DOHH2 (cell line): ENCODE measurements around the gene CHKA.

Experiments used
- CTCF ChIP-seq: fragments of 200-600 bp; sonication (generic); IDR thresholded peaks from one replicate; pipeline ENCODE4 v1.5.1; 2014; ENCODE audit warnings: antibody characterized with exemption, mild to moderate bottlenecking, low read depth, low read length; ENCODE audit not compliant: poor library complexity, severe bottlenecking
- EZH2phosphoT487 ChIP-seq: fragments of 200-600 bp; sonication (generic); IDR thresholded peaks from 2 replicates; pipeline ENCODE4 v1.6.1; 2017; ENCODE audit warnings: borderline replicate concordance, mild to moderate bottlenecking, antibody characterized with exemption, low read length, moderate library complexity, mixed read lengths

GRCh38 chr11:68033708-68034045 is 87.5 kb downstream of the CHKA start:
- TF ChIP-seq CTCF: no peak
- no peak for TF ChIP-seq EZH2phosphoT487
